Fibroblast of upper back skin (primary cell): ENCODE measurements around the gene PRRT4.

Experiments used
- DNase-seq: peaks from one replicate; pipeline ENCODE4 v3.0.0-alpha.2; 2013

PRRT4 gene

GRCh38 chr7:128361411-128362379 is at the start of gene PRRT4:
TSS of gene PRRT4 (minus strand) at chr7:128361690.
- no peak for DNase-seq

- DNase-seq: no peak
These were observed 48.9 kb upstream of the PRRT4 start for GRCh38 chr7:128410451-128410753.

- peak; percentile 90 for DNase-seq
These were observed 48.3 kb upstream of the PRRT4 start, which contains the start of gene IMPDH1 for GRCh38 chr7:128409596-128410450. TSS of gene IMPDH1 (minus strand) at chr7:128409982. CDS start at chr7:128409901, 81 bp downstream.

- no peak for DNase-seq
These were observed 47.5 kb upstream of the PRRT4 start for GRCh38 chr7:128408709-128409595.

- no peak for DNase-seq
These were observed 46.5 kb upstream of the PRRT4 start for GRCh38 chr7:128407751-128408708.

- DNase-seq: no peak
These were observed 45.7 kb upstream of the PRRT4 start for GRCh38 chr7:128407233-128407589.

- DNase-seq: no peak
These were observed 45.1 kb upstream of the PRRT4 start for GRCh38 chr7:128406314-128407232.

DNA sequence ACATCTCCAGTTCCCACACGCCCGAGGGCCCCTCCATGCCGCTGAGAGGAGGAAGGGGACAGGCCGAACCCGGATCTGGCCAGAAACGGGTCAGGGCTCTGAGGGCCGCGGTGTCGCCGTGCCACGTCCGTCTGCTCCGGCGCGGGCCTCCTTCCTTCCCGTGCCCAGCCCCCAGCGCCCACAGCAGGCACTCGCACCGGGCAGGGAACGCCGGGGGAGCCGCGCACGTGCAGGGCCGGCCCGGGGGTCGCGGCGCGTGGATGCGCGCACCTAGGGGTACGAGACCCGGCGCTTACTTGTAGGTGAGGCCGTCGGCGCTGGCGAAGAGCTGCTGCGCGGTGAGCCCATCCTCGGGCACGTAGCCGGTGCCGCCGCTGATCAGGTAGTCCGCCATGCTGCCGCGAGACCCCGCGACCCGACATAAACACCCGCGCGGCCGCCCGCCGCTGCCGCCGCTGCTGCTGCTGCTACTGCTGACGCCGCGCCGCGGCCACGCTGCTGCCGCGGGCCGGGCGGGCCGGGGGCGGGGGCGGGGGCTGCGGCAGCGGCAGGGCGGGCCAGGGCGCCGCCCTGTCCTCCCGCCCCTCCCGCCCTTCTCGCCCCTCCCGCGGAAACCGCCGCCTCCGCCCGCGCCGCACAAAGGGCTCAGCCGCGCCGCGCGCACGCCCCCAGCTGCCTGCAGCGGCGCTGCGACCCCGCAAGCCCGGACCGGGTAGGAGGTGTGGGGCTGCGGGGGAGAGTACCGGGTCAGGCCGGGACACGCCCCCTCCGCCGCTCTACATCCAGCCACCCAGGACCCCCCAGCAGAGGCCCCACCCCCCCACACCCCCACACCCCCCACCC is 44.2 kb upstream of the PRRT4 start:
- peak; percentile 31 for DNase-seq

DNA sequence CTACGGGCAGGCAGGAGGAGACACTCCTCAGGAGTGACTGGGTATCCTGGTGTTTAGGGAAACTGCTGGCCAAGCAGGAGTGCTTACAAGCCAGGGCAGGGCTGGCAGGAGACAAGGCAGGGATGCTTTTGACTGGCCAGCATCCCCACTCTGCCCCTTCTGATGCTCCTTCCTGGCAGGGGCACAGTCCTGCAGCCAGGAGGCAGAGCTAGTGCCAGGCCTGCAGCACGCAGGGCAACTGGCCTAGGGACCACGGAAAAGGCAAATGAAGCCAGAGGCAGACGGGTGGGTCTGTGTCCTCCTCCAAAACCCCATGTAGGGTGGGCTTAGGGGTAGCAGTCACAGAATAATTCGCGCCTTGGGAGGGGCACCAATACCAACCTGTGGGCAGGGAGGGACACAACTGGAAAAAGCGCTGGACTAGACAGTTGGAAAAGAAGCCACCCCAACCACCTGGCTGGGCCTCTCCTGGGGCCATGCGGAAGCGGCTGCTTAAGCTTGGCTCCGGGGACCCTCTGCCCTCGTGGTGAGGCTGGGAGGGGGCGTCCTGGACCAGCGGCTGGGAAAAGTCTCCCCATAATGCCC is 43.5 kb upstream of the PRRT4 start:
- DNase-seq: no peak

- DNase-seq: no peak
These were observed 42.7 kb upstream of the PRRT4 start for GRCh38 chr7:128404143-128404681.

DNA sequence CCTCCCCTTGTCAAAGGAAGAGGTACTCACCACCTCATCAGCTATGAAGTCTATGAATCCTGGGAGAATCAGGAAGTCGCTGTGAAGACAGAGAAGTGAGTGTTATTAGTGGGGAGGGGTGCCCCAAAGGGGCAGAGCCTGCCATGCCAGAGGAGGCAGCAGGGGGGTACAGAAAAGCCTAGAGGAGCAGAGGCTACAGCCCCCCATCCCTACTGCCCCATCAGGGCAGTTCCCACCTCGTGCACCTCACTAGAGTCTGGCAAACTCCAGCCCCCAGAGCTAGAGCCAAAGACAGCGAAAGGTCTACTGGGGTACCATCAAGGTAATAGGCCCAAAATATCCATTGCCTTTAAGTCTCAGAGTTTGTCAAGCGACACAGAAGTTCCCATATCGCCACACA is 42.2 kb upstream of the PRRT4 start:
- no peak for DNase-seq

- DNase-seq: no peak
These were observed 40.9 kb upstream of the PRRT4 start for GRCh38 chr7:128402356-128402755.

GRCh38 chr7:128400566-128400965 is 39.1 kb upstream of the PRRT4 start:
- no peak for DNase-seq

DNA sequence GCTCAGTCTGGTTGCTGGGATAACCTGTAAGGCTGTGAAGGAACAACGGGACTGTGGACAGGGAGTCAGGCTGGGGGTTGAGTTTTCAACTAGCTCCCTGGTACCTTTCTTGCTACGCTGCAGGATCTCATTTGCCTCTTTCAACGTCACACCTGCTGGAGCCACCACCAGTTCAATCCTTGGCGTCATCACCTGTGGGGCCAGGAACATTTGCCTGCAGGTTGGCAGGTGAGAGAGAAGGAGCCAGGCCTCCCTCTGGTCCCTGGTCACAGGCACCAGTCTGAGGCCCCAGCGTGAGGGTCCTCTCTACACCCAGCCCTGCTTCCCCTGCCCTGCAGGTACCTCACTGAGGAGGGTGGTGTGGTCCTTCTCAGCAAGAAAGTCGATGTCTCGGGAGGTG is 38.5 kb upstream of the PRRT4 start:
- no peak for DNase-seq

DNA sequence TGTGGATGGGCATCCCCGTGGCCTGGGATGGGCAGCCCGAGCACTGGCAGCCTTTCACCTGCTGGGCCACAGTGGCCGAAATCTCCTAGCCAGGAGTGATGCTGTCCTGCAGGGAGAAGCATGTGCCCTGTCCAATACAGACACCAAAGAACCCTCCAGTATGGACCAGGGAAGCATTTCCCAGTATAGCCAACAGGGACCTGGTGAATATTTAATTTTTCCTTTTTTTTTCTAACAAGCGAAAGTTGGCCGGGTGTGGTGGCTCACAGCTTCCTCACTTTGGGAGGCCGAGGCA is 37.3 kb upstream of the PRRT4 start:
- no peak for DNase-seq

GRCh38 chr7:128398016-128398840 is 36.7 kb upstream of the PRRT4 start:
- DNase-seq: peak; percentile 44

DNA sequence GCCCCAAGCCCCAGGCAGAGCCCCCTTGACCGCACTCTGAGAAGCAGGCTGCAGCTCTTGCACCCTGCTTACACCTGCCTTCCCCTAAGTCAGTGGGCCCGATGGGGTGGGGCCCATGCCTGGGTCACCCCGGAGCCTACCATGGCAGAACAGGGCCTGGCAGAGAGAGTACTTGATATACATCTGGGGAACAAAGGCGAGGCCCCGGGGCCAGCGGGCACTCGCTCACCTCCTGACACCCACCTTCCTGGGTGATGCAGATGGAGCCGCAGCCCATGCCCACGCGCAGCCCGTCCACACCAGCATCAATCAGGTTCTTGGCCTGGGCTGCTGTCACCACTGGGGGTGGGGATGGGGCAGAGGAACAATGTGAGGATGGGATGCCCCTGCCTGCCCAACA is 34.9 kb upstream of the PRRT4 start:
- no peak for DNase-seq

GRCh38 chr7:128395748-128396147 is 34.3 kb upstream of the PRRT4 start:
- no peak for DNase-seq
